ENCODE results near the gene ST6GALNAC6.
A peak's percentile ranks its signal among the peaks of the same experiment; 100 is the strongest.

Gene ST6GALNAC6

DNA sequence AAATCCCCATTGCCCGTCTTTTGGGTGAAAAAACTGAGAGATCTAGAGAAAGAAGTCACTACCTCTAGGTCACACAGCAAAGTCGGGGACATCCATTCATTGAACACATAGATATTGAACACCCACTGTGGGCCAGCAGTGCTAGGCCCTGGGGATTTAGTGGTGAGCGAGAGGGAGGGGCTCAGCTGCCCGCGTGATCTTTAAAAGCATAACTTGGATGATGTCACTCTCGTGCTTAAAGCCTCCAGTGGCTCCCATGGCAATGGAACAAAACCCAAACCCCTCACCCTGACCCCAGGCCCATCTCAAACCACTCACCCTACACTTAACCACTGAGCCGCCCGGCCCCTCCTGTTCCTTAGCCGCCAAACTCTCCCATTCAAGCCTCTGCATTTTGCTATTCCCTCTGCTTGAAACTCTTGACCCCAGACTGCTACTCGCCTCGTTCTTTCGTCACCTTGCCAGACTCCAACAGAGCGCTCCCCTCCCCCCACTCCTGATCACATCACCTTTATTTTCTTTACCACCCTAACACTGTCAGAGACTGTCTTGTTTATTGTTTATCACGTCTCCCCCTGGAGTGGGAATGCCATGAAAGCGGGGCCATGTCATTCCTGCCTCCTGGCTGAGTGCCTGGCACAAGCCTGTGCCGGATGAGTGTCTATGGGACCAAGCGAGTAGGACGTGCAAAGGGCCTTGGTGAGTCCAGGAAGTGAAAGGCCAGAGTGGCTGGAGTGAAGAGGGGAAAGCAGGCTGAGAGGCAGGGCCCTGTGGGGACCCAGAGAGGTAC lies 31.9 kb upstream of the ST6GALNAC6 start:
- DNase-seq, result peak; percentile 28

DNA sequence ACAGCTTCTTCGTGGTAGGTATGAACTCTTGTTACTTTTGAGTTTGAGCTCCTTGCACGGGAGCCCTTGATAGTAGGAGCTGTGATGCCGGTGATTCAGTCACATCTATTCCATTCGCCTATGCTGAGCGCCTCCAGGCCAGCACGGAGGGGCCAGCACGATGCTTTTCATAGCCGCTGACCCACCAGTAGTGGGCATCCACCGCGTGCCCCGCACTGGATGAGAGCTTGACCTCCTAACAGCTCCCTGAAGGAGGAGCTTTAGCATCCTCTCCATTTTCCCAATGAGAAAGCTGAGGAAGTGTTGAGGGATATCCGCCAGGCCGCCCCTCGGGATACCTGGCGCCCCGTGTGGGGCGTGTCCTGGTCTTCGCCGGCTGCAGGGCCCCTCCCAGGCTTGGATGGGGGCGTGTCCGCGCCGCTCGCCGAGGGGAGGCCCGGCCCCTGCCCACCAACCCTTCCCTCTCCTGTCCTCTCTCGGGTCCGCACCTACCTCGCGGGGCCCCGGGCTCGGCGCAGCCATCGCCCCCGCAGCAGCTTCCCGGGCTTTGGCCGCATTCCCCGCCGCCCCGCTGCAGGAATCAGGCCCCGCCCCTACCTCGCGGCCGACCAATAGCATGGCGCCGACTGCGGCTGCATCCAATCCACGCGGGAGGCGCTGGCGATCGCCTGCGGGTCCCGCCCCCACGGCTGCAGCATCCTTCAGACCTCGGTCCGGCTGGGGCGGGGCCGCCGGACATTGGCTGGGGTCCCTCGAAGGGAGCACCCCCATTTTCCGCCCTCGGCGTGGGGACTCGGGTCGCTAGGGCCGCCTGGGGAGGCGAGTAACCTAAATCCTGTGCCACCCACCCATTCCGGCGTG lies 31.1 kb upstream of the ST6GALNAC6 start, which contains the start of gene PIP5KL1:
Gene PIP5KL1 (minus strand): TSS at position 547 of the 861 bp plus-strand sequence. CDS start 25 bp downstream, at position 522.
- DNase-seq, result peak; percentile 75

DNA sequence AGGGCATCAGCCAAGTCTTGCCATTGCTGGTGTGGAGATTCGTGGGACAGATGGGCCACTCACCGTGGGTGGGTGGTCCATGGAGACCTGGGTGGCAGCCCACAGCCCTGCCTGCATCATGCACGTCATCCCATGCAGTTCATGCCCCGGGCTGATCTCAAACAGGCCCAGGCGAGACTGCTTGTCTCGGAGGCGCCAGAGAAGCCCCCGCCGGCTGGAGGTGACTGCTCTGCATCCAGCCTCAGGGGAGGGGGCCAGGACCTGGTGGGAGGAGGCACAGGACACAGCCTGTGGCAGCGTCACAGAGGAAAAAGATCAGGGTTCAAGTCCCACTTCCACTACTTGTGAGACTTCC lies 30.2 kb upstream of the ST6GALNAC6 start:
- DNase-seq, result no peak

DNA sequence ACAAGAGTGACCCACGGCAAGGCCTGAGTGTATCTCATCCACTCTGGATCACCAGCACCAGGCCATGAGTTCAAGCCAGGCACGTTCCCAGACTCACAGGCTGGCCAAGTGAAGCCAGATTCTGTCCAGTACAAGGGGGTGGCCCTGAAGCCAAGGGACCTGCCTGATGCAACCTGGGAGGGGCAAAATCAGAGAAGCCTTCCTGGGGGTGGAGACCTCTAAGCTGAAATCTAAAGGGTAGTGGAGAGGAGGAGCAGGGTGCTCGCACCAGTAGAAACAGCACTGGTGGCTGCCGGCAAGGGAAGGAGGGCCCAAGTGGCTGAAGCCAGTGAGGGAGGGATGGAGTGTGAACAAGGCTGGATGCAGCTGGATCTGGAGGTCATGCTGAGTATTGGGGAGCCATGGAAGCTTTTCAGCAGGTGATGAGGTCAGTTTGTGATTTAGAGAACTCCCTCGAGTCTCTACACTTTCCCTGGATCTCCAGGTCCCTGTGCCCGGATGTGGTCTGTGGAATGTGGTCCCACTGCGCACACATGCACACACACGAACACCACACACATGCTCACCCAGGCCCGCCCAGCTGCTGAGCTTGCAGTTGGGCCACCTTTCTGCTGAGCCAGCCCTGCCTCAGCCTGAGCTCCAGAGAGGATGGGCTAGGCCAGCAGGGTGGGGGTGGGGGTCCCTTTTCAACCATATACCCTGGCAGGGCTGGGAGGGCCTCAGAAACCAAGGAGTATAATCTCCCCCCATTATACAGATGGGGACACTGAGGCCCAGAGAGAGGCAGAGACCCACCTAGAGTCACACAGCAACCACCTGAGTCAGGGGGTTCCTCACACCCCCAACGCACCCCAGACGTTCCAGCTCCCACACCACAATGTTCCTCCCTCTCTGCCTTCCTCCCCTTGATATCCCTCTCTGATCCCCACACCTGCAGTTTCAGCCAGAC lies 29.5 kb upstream of the ST6GALNAC6 start:
- no peak for DNase-seq

DNA sequence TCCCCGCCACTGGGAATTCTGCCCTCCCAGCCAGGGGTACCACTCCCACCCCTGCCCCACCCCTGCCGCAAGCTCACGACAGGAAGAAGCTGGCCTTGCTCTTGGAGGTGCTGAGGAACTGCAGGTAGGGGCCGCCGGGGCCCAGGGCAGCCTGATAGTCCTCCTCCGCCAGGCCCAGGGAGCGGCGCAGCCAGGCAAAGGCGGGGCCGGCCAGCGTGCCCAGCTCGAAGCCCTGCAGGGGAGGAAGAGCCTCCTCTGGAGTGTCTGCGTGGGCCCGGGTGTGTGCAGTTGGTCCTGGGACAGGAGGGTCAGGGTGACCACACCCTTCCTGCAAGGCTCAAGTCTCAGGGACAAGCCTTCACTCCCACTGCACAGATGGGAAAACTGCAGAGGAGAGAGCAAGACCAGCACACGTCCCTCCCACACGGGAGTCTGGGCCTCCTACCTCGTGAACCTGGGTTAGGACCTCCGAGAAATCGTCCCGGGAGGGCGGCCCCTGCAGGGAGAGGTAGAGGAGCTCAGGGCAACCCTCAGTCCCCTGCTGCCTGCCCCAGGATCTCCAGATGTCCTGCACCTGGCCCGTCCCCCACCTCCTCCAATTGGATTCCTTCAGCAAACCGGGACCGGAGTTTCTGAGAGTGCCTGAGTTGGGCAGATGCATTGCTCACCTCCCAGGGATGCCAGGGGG lies 28.7 kb upstream of the ST6GALNAC6 start:
- no peak for DNase-seq

DNA sequence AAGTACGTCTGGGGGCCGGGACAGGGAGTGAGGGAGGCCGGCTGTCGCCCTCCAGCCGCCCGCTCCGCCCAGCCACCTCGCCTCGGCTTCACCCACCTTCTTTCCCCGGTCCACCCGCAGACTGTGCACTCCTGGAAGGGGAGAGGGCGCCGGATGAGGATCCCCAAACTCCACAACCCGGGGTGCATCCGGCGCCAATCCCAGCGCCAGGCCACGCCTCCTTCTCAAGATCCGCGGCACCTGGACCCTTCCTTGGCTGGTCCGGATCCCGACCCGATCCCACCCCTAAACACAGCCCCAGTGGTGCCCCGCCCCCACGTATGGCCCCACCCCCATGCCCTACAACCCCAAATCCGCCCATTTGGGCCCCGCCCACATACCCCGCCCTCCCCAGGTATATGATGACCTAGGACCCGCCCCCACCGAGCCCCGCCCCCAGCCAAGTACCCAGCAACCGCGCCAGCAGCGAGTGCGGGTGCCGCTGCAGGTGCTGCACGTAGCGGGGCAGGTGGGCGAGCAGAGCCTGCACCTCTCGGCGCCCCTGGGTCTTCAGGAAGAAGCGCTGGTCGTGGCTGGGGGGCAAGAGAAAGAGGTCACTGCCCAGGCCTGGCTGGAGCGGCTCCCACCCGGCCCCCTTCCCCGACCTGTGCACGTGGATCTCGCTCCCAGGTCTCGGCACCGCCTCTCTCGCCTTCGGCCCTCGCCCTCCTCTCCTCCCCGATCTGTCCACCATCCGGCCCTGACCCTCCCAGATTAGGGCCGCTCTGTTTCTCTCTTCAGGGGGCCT lies 28.0 kb upstream of the ST6GALNAC6 start:
- peak; percentile 75 for DNase-seq

DNA sequence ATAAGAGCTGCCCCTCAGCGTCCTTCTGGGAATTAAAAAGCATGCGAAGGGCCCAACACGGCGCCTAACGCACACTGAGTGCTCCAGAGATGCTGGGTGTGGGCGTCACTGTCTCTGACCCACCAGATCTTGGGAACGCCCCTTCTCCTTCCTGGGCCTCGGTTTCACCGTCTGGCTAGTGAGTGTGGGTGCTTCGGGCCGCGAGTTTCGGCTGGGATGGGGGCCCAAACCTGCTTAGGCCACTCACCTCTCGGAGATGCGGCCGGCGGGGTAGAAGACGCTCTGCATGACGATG lies 27.4 kb upstream of the ST6GALNAC6 start:
- no peak for DNase-seq

DNA sequence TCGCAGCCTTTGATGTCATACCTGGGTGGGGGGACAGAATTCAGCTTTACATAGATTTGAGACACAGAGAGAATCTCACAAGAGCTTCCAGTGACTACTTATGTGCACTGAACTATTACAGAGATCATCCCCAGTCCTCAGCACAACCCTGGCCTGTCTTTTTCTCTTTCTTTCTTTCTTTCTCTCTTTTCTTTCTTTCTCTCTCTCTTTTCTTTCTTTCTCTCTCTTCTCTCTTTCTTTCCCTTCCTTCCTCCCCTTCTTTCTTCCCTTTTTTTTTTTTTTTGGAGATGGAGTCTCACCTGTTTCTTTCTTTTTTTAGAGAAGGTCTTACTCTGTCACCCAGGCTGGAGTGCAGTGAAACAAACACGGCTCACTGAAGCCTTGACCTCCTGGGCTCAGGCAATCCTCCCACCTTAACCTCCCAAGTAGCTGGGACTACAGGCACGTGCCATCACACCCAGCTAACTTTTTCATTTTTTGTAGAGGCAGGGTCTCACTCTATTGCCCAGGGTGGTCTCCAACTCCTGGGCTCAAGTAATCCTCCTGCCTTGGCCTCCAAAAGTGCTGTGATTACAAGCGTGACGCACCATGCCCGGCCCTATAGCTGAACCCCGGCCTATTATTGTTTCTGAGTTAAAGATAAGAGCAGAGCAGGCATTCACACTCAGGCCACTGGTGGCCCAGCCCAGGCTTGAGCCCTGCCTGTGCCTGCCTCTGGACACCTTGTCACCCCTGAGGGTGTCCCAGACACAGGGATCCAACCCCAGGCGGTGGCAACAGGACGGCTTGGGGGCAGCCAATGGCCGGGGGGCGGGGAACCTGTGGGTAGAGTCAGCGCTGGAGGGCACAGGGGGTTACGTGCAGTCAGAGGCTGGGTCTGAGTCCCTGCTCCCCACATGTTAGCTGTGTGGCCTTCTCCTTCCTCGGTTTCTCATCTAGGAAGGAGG lies 26.8 kb upstream of the ST6GALNAC6 start:
- DNase-seq, result no peak

DNA sequence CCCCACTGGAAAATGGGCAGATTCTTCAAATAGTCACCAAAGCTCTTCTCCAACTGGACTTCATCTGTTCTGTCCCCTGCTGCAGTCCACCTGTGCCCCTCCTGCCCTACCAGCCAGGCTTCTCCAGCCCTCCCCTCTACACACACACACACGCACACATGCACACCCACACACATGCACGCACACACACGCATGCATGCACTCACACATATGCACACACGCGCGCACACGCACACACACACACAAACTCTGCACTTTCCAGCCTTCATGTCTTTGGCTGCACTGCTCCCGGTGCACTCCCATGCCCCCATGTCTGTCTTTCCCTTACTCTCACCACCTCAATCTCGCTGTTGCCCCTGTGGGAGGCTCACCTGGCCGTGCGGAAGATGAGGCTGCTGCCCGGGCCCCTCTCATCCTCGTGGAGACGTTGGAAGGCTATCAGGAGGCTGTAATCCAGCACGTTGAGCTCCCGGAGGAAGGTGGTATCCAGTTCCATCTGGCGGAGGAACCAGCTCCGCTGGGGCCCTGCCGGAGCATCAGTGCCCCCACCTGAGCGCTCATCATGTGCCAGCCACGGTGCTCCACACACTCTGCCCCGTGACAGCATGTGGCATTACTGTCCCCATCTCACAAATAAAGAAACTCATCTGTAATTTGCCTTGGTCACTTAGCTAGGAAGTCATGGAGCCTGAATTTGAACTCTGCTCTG lies 25.5 kb upstream of the ST6GALNAC6 start:
- no peak for DNase-seq

DNA sequence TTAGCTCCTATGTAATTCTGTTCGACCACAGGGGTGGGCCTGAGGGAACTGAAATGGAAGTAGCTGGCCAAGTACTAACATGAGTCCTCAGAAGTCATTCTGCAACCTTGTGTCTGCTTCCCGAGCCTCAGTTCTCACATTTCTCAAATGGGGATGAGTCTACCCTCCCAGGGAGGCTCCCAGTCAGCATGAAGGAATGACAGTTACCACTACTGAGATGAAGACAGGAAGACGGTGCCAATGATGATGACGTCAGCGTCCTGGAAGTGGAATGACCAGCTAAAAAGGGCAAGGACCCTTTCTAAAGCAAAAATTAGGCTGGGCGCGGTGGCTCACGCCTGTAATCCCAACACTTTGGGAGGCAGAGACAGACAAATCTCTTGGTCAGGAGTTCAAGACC lies 24.4 kb upstream of the ST6GALNAC6 start:
- DNase-seq, result no peak

DNA sequence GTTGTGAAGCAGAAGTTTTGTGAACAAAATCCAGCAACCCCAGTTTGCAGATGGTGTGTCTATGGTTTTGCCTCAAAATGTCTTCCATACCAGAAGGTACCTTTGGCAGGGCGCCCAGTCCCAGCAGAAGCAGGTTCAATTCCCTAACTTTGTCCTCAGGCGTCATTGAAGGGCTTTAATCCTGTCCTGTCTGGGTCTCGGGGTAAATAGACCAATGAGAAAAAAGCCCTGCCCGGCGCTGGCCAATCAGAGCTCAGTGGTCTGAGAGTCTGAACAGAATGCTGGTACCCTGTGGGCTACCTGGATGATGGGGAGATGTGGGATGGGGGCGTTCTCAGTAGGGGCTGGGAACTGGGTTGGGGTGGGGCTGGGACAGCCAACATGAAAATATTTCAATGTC lies 23.6 kb upstream of the ST6GALNAC6 start:
- DNase-seq, result no peak

DNA sequence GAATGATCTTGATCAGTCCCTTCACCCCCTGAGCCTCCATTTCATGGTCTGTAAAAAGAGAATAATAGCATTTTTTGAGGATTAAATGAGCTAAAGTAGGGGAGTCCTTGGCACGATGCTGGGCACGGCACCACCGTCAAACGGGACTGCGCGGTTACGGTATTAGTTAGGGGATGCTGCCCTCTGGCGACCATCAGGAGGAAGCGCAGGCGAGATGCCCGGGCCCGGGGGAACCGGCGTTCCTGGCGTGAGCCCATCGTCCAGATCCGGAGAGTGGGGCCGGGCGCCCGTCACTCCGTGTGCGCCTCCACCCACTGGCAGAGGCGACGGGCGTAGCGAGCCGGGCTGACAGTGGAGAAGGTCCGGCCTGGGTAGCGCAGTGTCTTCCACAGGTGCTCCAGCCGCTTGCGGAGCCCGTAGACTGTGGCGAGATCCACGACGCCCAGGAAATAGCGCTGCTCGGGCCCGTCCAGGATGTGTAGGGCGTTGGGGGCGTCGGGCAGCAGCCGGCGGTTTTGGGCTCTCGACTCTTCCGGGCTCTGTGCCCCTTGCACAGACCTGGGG lies 22.2 kb upstream of the ST6GALNAC6 start:
- peak; percentile 76 for DNase-seq

DNA sequence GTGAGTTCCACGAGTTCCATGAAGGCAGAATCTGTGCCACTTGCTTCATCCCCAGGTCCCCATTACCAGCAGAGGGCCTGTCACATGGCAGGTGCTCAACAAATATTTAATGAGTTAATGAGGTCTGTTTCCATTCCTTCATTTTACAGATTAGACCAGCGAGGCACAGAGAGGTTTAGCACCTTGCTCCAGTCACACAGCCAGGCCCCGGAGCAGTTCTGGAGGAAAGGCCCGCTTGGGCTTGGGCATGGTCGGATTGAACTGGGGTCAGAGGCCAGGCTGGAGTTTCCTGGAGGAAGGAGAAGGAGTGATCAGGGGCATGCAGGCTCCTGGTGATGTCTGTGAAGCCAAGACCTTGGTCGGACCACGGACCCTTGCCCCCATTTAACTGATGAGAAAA lies 21.4 kb upstream of the ST6GALNAC6 start:
- no peak for DNase-seq

DNA sequence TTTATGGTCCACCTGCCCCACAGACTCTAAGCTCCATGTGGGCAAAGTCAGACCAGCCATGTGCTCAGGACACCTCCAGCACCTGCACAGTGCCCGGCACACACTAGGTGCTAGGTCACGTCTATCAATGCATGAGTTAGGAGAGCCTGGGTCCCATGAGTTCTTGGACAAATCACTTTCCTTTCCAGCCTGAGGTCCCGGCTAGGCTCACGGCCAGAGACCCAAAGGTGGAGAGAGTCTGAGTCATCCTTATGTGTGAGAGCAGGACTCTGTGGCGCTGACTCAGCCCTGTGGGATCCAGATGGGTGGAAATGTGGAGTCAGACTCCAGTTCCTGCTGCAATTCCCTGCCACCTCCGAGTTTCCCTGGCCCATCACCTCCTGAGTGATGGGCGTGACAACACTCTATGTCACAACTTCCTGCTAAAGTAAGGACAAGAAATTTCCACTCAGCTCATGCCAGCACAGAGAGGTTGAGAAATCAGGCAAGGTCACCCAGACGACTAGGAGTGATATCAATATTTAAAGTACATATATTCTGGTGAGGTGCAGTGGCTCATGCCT lies 19.9 kb upstream of the ST6GALNAC6 start:
- no peak for DNase-seq

DNA sequence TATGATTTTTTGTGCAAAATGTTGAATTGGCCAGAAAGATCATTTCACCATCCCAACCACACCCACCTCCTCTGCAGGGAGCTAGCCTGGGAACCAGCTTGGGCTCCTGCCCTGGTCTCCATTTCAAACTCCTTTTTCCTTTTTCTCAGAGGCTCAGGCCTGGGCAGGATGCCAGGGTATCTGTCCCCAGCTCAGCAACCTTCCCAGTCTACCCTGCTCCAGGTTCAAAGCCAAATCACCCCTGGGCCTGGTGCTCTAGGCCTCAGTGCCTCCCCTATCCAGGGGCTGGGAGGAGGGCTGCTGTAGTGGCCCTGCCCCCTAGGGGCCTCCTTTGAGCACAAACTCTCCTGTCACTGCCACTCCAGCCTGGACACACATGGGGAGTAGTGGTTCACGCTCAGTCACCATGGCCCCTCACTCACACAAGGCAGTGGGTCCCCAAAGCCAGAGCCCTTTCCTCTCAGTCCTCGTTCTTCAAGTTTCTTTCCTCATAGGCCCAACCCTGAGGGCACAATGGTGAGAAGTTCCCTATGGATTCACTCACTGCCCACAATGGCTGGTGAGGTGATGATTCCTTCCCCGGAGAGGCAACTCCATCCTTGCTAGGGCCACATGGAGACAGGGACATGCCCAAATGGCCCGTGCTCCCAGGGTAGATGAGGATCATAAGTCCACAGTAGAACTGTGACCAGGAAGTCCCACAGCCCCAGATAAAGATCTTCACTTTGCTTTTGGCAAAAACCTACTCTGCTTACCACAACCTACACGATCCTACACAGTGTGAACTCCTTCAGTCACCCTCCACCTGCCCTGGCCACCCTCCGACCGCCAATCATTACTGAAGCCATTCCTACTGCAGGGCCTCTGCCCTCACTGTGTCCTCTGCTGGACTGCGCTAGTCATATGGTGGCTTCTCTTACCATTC lies 19.0 kb upstream of the ST6GALNAC6 start:
- no peak for DNase-seq

DNA sequence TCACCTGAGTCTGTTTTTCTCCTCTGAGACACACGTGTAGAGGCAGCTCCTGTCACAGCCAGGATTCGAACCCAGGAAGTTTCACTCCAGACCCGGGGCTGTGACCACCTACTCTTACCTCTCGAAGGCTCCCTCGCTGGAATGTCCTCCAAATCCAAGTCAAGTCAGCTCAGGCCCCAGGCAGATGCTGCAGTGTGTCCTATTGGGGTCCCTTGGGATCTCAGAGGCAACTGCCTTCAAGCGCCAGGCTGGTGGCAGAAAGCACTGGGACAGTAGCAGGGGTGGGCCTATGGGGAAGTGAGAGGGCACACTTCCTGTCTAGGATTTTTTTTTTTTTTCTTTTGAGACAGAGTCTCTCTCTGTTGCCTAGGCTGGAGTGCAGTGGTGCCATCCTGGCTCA lies 18.2 kb upstream of the ST6GALNAC6 start:
- no peak for DNase-seq

DNA sequence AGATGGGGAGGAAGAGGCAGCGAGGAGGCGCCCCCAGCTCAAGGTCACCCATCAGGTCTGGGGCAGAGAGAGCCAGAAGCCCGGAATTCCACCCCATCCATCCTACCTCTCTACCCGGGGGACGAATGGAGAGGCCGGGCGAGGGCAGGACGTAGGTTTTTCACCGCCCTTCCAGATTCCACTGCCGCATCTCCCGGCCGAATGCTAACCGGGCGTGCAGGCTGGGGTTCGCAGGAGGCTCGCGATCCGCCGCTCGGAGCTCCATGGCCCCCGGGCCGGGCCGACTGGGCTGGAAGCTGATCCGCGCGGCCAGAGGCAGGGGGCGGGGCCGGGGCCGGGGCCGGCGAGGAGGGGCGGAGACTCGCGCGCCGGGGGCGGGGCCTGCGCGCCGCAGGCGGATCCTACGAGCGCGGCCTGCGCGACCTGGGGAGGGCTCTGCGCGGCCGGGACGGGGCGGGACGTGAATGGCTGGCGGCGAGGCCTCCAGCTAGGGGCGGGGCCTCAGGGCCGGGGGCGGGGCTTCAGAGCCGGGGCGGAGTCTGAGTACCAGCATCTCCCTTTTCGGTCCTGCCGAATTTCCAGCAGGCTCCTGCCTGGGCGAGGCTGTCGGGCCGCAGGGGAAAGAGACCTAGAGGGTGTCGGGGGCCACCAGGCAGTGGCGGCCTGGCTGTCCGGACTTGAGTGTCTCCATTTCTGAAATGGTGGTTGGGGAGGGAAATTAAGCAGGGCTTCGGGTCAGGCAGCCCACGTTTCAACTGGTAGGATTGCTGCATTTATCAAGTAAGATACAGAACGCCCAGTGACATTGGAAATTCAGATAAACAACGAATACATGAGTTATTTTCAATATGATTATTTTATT lies 17.5 kb upstream of the ST6GALNAC6 start, which contains the start of gene ST6GALNAC4:
Gene ST6GALNAC4 (minus strand): TSS at position 322 of the 862 bp plus-strand sequence. CDS start 622 bp downstream, outside the sequence.
- DNase-seq, result peak; percentile 95
